ENCODE results near the gene BMI1.
"Not testable (repeated sequence)": the region's sequence is repeated elsewhere in the genome, so short reads cannot be mapped to it uniquely, and the experiment has no call there.

Gene BMI1

DNA sequence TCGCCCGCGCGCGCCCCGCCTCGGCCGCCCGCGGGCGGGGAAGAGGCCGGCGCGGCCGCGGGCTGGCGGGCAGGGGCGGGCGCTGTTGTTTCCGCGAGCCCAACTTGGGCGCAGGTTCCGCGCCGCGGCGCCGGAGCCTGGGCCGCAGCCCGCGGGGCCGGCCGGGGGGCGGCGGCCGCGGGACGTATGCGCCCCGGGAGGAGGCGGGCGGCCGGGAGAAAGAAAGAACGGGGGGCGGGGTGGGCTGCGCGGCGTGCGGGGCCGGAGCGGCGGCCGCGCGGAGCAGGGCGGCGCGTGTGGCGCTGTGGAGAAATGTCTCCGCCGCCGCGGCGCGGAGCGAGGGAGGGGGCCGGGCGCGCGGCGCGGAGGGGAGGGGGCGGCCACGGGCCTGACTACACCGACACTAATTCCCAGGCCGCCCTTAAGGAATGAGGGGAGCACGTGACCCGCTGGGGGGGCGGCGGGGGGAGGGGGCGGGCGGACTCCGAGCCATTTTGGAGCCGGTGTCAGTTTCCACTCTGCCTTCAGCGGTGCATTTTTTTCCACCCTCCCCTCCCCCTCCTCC, at the start of gene BMI1:
Gene BMI1, plus strand, starts transcription at position 509 of the 565 bp plus-strand sequence. CDS start 5,351 bp downstream, outside the sequence.
- DNase-seq (ENCODE audit: low spot score) = peak; percentile 71

DNA sequence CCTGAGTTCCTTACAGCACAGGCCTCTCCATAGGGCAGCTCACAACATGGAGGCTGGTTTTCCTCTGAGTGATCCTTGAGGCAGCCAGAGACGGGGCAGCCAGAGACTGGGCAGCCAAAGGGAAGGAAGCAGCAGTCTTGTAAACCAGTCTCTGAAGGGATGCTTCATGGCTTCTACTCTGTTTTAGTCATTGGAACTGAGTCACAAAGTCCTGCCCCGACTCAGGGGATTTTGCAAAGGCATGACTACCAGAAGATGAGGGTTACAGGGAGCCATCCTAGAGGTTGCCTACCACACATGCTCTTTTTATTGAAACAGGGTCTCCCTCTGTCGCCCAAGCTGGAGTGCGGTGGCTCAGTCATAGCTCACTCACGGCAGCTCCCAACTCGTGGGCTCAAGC, 49.1 kb upstream of the BMI1 start:
- no peak for DNase-seq (ENCODE audit: low spot score)

DNA sequence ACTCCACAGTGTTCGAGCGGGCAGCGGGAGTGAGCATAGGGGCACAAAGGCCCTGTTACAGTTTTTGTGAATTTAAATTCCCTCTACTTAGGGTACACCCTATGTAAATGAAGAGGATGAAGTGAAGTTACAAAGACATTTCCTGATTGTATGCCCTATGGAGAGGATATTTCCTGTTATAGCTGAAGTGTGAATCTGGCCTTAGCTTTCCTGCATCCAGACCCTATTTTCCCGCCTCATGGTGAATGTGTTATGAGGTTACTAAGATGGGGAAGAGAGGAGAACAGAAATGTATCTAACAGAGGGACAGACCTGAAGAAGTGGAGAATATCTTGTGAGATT, 42.5 kb upstream of the BMI1 start:
- no peak for DNase-seq (ENCODE audit: low spot score)

DNA sequence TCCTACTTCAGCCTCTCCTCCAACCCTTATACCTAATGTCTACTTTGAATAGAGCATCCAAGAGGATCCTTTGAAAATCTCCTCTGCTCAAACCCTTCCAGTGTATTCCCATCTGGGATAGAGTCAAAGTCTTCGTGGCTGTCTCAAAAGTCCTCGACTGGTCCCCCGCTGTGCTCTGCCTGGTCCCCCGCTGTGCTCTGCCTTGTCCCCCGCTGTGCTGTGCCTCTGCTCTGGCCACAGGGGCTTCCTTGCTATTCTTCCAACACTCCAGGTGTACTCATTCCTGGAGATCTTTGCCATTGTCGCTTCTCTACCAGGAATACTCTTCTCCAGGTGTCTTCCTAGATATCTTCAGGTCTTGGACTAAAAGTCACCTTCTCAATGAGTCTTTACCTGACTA, 40.8 kb upstream of the BMI1 start:
- DNase-seq (ENCODE audit: low spot score) = no peak

DNA sequence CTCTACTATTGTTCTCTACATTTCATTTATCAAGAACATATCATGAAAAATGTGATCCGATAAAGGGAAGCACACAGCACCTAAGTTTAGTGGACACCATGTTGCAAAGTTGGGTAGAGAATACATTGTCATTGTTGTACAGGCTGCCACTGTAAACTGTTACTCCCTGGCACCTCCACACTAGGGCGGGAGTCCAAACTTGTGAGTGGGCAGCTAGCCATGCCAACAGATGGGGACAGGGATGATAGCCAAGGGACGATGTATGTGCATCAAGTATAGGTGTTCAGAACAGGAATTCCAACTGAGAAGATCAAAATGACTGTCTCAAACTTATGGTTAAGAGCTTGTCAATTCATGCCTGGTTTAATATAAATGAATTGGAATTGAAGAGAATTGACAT, 35.8 kb upstream of the BMI1 start:
- DNase-seq (ENCODE audit: low spot score) = no peak

DNA sequence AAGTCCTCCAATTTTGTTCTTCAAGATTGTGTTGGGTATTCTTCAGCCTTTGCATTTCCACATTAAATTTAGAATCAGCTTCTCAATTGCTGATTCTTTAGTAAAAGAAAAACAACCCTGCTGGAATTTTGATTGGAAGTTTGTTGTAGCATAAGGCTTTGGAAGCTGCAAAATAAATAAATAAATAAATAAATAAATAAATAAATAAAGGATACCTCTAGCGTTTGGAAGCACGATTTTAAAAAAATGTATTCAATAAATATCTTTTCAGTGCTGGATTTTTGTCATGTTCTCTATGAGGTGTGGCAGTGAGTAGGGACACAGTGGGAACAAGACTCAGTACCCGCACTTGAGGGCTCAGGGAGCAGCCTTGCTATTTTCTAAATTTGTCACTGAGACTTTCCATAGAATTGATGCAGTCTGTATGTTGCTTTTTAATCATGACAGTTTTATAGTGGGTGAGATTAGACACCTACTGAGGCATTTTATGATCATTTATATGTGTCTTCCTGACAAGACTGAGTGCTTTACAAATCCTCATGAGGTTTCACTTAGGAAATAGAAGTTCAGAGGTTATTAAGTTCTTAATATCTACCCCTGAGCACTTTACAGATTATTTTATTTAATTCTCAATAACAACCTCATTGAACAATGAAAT, 27.0 kb upstream of the BMI1 start:
- no peak for DNase-seq (ENCODE audit: low spot score)

DNA sequence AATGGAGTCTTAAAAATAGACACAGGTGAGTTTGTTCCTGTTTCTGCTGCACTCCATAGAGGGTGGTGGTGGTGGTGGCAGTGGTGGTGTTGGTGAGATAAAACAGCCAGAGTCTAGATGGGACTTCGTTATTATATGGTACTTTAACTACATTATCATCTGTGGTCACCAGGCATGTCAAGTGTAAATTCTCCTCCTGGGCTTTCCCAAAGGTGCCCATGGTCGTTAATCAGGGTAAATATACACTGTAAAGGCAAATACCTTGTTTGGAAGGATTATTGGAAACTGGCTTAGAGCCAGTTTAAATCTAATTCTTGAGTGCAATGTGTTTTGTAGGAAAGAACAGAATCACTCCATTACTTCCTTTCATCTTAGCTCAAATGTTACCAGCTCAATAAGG, 26.2 kb upstream of the BMI1 start:
- DNase-seq (ENCODE audit: low spot score) = no peak

DNA sequence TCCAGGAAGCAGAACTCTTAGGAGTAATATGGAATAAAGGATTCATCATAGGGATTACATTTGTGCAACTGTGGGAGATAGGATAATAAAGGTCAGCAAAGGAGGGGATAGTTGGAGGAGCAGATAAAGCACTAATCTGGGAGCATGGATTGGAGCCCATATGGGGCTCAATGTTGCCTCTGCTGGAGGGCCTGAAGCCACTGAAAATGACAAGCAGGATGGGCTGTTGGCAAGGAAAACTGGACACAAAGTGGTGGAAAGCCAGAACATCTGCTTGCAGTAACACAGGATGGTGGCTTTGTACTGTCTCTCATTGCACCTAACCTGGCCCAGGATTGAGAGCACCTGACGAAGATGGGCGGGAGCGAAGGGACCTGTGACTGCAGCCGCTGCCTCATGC, 19.7 kb upstream of the BMI1 start:
- DNase-seq (ENCODE audit: low spot score) = no peak

GRCh38 chr10:22303461-22303860, 17.4 kb upstream of the BMI1 start:
- DNase-seq (ENCODE audit: low spot score) = no peak

DNA sequence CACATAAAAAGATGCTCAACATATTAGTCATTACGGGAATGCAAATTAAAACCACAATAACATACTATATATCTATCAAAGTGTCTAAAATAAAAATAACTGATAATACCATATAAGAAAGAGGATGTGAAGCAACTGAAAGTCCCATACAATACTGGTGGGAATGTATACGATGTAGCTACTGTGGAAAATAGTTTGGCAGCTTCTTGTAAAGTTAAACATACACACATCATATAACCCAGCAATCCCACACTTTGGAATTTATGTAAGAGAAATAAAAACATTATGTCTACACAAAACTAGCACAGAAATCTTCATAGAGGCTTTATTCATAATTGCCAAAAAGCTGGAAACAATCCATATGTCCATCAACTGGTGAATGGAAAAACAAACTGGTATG, 15.2 kb upstream of the BMI1 start:
- no peak for DNase-seq (ENCODE audit: low spot score)

DNA sequence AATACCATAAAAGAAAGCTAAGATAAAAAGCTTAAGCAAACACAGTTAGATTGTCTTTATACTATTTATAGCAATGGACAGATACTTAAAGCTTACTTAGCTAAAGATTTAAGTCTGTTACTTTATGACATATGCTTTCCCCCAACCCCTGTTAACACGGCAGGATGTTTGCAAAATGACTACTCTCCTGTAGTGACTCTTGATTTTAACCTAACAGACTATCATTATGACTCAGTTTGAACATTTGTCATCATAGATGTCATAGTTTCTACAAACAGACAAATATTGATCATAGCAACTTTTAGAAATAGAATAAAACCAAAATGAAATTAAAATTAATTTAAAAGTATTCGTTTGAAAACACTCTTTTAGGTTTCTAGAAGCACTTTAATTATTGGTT, 12.5 kb upstream of the BMI1 start:
- no peak for DNase-seq (ENCODE audit: low spot score)

DNA sequence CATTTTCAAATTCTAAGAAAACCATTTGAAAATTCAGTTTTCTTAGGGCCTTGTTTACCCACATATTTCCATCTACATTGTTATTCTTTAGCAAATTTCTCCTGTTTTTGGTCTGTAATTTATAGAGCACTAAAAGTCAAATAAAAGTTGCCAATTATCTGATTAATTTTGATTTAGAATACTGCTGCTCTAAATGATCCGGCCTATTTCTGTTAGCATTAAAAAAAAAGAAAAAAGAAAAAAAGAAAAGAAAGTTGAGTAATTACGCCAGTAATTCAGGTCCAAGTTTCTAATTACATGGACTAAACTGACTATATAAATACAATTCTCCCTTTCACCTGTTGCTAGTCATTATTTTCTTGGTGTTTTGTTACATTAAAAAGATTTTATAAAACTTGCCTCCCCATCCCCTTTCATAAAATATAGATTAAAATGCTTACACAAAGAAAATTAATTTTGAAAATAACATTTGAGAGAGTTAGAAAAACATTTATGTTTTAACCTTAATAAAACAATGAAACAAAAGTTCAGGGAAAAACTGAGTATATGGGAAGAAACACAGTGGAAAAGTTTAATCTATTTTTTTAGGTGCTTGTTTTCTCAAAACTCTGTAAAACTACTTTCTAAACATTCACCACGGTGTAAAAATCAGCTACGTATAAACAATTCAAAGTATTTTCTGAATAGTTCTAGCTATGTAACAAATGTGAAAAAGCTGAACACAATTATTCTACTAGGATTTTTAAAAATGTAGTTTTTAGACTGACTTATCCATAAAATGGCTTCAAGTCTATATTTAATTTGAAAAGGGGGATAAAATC, 11.5 kb upstream of the BMI1 start:
- no peak for DNase-seq (ENCODE audit: low spot score)

DNA sequence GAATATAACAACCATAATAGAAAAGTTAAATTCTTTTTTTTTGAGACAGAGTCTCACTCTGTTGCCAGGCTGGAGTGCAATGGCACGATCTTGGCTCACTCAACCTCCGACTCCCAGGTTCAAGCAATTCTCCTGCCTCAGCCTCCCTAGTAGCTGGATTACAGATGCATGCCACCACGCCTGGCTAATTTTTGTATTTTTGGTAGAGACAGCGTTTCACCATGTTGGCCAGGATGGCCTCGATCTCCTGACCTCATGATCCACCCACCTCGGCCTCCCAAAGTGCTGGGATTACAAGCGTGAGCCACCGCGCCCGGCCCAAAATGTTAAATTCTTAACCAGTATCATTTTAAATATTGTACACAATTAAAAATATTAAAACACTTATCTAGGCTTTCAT, 10.9 kb upstream of the BMI1 start:
- DNase-seq (ENCODE audit: low spot score) = not testable (repeated sequence)

- no peak for DNase-seq (ENCODE audit: low spot score)
These were observed 10.0 kb upstream of the BMI1 start for GRCh38 chr10:22310928-22311327.

DNA sequence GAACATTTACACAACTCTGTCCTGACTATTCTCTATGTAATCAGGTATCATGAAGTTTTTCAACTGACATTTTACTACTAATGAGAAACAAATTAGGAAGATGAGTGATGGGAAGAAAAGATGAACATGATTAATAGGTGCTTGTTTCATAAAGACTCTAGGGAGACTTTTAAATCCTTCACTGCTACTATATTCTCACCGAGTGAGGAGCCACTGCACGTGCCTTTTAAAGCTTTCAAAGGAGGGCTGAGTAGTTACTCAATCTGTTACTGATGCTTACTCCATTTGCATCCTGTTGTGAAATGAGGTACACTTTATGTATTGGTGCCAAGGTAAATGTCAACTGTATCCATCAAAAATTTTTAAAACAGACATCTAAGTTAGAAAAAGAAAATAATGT, 6.0 kb upstream of the BMI1 start:
- no peak for DNase-seq (ENCODE audit: low spot score)

DNA sequence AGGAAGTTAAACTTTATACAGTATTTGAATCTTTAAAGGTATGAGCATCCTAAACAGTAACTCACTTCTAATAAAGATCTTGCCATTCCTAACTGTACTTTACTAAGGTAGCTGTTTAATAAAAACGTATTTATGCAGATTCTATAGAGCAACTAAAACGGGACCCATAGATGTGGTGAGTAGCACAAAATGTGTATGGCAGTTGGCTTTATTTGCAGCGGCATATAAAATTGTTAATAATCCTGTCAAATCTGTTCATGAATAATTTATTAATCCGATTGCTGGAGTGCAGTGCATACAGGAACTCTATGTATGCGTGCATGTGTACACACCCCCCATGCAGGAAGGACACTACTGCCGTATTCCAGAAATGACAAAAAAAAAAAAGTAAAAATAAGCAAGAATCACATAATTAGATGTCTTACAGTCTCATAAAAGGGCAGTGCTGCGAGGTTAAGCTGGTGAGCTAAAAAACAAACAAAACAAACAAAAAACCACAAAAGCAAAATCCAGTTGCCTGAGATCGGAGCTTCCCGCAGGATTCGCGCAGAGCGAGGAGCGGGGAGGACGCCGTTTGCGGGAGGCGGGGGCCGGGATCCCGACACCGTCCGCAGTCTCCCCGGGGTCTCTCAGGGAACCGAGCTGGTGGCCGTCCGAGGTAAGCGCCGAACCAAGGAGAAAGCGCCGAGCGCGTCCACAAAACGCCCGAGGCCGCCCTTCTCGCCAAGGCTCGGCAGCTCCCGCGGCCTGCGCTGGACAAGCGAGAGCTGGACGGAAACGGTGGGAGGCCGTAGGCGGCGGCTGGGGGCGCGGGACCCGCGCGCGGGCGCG, 5.2 kb upstream of the BMI1 start:
- no peak for DNase-seq (ENCODE audit: low spot score)

- DNase-seq (ENCODE audit: low spot score) = peak; percentile 73
These were observed 4.4 kb upstream of the BMI1 start, which contains the start of gene COMMD3 for GRCh38 chr10:22316286-22317075. Gene COMMD3, plus strand, starts transcription at chr10:22316388. Its CDS starts 30 bp downstream, at chr10:22316418.

- no peak for DNase-seq (ENCODE audit: low spot score)
These were observed 3.9 kb upstream of the BMI1 start for GRCh38 chr10:22317076-22317370.

DNA sequence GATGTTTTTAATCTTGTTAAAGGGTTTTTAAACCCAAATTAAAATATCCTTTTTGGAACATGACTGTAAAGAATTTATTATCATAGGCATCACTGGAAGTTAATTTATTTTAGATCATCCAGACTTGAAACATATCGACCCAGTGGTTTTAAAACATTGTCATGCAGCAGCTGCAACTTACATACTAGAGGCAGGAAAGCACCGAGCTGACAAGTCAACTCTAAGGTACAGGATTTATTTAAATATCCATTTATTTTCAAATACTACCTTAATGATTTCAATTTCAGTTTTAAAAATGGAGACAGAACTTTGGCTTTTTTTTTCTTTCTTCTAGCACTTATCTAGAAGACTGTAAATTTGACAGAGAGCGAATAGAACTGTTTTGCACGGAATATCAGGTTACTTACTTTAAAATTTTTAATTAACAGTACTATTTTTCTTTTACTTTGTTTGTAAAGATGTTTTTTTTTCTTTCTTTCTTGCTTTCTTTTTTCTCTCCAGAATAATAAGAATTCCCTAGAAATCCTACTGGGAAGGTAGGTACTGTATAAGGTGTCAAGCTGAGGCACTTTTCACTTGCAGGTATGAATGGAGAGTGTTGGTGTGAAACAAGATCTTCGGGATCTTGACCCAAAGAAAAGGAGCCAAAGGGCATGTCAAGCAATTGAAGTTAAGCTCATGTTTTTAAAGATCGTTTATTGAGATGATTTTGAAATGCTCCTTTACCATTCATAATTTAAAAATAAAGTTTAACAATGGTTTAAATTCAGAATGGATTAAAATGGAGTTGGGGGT, 2.9 kb upstream of the BMI1 start:
- DNase-seq (ENCODE audit: low spot score) = no peak

DNA sequence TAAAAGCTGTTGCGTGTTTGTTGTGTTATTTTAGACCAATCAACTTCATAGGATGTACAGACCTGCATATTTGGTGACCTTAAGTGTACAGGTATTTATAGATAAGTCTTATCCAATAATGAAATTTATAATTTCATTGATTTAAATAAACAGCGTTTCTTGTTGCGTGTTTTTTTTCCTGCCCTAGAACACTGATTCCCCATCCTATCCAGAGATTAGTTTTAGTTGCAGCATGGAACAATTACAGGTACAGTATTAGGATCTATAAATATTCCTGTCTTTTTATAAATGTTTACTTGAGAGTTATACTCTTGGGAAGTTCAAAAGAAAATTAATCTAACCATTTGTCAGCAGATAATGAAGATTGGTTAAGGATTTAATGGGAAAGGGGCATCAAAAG, 2.1 kb upstream of the BMI1 start:
- DNase-seq (ENCODE audit: low spot score) = no peak

DNA sequence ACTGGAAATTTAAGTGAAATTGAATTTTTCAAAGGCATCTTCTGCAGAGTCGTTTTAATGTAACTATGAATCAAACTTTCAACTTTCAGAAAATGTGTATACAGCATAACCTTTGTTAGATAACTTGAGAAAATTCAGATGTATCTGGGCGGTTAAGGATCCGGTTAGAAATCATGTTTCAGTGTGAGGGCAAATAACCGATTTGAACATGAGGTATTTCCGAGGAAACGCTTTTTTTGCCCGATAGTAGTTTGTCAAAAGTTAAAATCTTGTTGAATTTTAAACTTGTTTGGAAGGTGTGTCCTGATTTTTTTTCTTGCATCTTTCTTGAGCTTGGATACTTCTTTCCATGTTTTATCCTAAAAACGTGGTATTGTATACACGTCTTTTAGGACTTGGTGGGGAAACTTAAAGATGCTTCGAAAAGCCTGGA, 1.3 kb upstream of the BMI1 start:
- no peak for DNase-seq (ENCODE audit: low spot score)
